ENCODE data around the gene TDRD9.

DNA sequence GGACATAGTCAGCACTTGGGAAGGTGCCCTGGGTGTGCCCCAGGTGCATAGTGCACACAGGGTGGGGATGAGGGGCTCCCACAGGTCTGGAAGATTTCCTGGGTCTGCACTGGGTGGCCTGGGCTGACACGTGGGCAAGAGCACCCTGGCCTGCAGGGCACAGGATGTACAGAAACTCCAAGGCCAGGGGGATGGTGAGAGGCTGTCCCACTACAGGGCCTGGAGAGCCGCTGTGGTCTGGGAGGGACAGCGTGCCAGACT lies 45.1 kb upstream of the TDRD9 start:
- TF ChIP-seq POLR2AphosphoS5 (IDR thresholded peaks at IDR 0.05; ENCODE audit: low read depth, low read length): no peak
- TF ChIP-seq REST (IDR thresholded peaks at IDR 0.05; ENCODE audit: insufficient read depth in 1 of 2, low read depth in 2 of 2, low read length in 2 of 2): no peak
- TF ChIP-seq TAF1 (IDR thresholded peaks at IDR 0.05; ENCODE audit: borderline replicate concordance, insufficient read depth, low read length): no peak
- no peak for TF ChIP-seq SIN3A (IDR thresholded peaks at IDR 0.05; ENCODE audit: borderline replicate concordance, insufficient read depth, low read length)
- TF ChIP-seq FOXP2 (optimal IDR thresholded peaks at IDR 0.05; ENCODE audit: borderline replicate concordance, extremely low read depth, extremely low read length, insufficient read depth): no peak
